Neural progenitor cell (in vitro differentiated cells): ENCODE measurements around the gene CABP4.

Experiments used
- EZH2 ChIP-seq: fragments of 200-600 bp; sonication (generic); IDR thresholded peaks from 2 replicates; pipeline ENCODE4 v1.6.1; 2017; ENCODE audit warnings: antibody characterized with exemption, mild to moderate bottlenecking, moderate library complexity
- EZH2phosphoT487 ChIP-seq: fragments of 200-600 bp; sonication (generic); IDR thresholded peaks from 2 replicates; pipeline ENCODE4 v1.6.1; 2017; ENCODE audit warnings: antibody characterized with exemption
- TF ChIP-seq, protein P1 (sequence below): fragments of 200-600 bp; sonication (generic); IDR thresholded peaks from 2 replicates; pipeline ENCODE4 v1.5.1; 2017; ENCODE audit warnings: antibody characterized with exemption, mild to moderate bottlenecking

DNA sequence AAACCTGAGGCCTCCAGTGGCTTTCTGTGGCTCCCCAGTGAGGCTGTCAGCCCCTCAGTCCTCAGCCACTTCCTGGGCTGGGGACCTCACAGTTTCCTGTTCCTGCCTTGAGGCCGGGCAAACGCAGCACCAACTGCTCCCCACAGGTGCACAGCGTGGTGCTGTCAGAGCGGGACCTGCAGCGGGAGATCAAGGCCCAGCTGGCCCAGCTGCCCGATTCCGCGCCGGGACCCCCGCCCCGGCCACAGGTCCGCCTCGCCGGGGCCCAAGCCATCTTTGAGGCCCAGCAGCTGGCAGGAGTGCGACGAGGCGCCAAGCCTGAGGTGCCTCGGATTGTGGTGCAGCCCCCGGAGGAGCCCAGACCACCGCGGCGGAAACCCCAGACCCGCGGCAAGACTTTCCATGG, 45.9 kb upstream of the CABP4 start:
- TF ChIP-seq, protein P1, sequence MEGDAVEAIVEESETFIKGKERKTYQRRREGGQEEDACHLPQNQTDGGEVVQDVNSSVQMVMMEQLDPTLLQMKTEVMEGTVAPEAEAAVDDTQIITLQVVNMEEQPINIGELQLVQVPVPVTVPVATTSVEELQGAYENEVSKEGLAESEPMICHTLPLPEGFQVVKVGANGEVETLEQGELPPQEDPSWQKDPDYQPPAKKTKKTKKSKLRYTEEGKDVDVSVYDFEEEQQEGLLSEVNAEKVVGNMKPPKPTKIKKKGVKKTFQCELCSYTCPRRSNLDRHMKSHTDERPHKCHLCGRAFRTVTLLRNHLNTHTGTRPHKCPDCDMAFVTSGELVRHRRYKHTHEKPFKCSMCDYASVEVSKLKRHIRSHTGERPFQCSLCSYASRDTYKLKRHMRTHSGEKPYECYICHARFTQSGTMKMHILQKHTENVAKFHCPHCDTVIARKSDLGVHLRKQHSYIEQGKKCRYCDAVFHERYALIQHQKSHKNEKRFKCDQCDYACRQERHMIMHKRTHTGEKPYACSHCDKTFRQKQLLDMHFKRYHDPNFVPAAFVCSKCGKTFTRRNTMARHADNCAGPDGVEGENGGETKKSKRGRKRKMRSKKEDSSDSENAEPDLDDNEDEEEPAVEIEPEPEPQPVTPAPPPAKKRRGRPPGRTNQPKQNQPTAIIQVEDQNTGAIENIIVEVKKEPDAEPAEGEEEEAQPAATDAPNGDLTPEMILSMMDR = no peak
- TF ChIP-seq EZH2 (no peak), EZH2phosphoT487 (no peak)
